ENCODE data around the gene RPL37A. TPM values are rescaled to one million over a fixed set of nuclear protein-coding genes. Genes with fewer than 3 reads are reported as not detected.

The RPL37A gene
- total and polyA plus RNA-seq, 9 of the 15 experiments (the other 6 are each of a cell fraction or from before 2014, with no cell fraction given): 1,938 to 3,349 (median 2,436) TPM

GRCh38 chr2:216453955-216454614 lies 44.6 kb upstream of the RPL37A start:
- no peaks in the 10 kb centered on the region; the same call in 1 of the 2 replicates for H3K9me3 ChIP-seq (replicated peaks; ENCODE audit: control insufficient read depth, insufficient read depth, low read depth, low read length)
- H2AFZ ChIP-seq (ENCODE audit: low read depth, low read length): no peak overlapping the region
- no peaks in the 10 kb centered on the region for H3K79me2 ChIP-seq (ENCODE audit: control insufficient read depth, insufficient read depth, low read length)
- no peak overlapping the region for H3K27ac ChIP-seq (ENCODE audit: extremely low read depth, low read depth, low read length)
- no peaks in the 10 kb centered on the region for H4K20me1 ChIP-seq (replicated peaks; ENCODE audit: control insufficient read depth, insufficient read depth, low read length)
- DNase-seq (ENCODE audit: extremely low read depth in 1 of 4, low spot score in 3 of 4): no peak
- peaks cover 52% of the 10 kb centered on the region for H3K36me3 ChIP-seq (ENCODE audit: control insufficient read depth, insufficient read depth, low read length)
- ATAC-seq: no peak
- H3K4me3 ChIP-seq: no peak overlapping the region
- ChIA-PET POLR2A (no interaction called here), CTCF (ENCODE audit: low intra/inter-chr PET ratio) (no interaction called here)
- no peak for FAIRE-seq
- no peak overlapping the region for H3K4me2 ChIP-seq (ENCODE audit: insufficient read depth, low read length)
- H3K27me3 ChIP-seq (ENCODE audit: control insufficient read depth in 2 of 2, insufficient read depth in 2 of 2, low read length in 2 of 2): no peaks in the 10 kb centered on the region
- WGBS (ENCODE audit: insufficient coverage, low coverage, missing lambda C conversion rate): 97% methylated on average over 4 of the region's 4 CpGs
- no peaks in the 10 kb centered on the region for H3K4me1 ChIP-seq (replicated peaks in 1 of 2; ENCODE audit: control insufficient read depth in 2 of 2, insufficient read depth in 2 of 2, low read length in 2 of 2)
- no peaks in the 10 kb centered on the region for H3K9me1 ChIP-seq (ENCODE audit: control insufficient read depth, insufficient read depth, low read length)
- H3K9ac ChIP-seq (ENCODE audit: insufficient read depth in 1 of 2, low read depth in 2 of 2, low read length in 2 of 2): no peak overlapping the region
- in situ Hi-C loops (cut with MboI) (no loop called here), intact Hi-C loops (cut with micrococcal nuclease) (no loop called here)
- TF ChIP-seq CC2D1A (IDR thresholded peaks at IDR 0.05) (no peak), DMBX1 (CRISPR knock-in tag; IDR thresholded peaks at IDR 0.05; ENCODE audit: borderline replicate concordance) (no peak), ZNF707 (CRISPR knock-in tag; conservative IDR thresholded peaks at IDR 0.05) (no peak), ZKSCAN3 (CRISPR knock-in tag; IDR thresholded peaks at IDR 0.05) (no peak), U2AF2 (optimal IDR thresholded peaks at IDR 0.05; ENCODE audit: low read depth, low read length) (no peak), ZNF282 (CRISPR knock-in tag; IDR thresholded peaks at IDR 0.05) (no peak), PRMT5 (CRISPR knock-in tag; IDR thresholded peaks at IDR 0.05) (no peak), HDAC2 (IDR thresholded peaks at IDR 0.05) (no peak), TCFL5 (CRISPR knock-in tag; conservative IDR thresholded peaks at IDR 0.05) (no peak), SMARCB1 (IDR thresholded peaks at IDR 0.05; ENCODE audit: insufficient read length, low read depth) (no peak), HCFC1 (IDR thresholded peaks at IDR 0.05; ENCODE audit: low read depth, low read length) (no peak)
- no TSS peak for BruUV-seq (replicated peaks)
